AG04449 (cell line): ENCODE results near the gene VSTM2B.
"Not testable (repeated sequence)": the region's sequence is repeated elsewhere in the genome, so short reads cannot be mapped to it uniquely, and the experiment has no call there.

Experiments
- CTCF ChIA-PET: fragments of 350-600 bp; formaldehyde crosslinking; extraction: SDS; loops from one replicate; lab custom pipeline; 2021; ENCODE audit warnings: antibody characterized with exemption; lab: Yijun Ruan, JAX
- POLR2A ChIA-PET: fragments of 400-600, 350-600 bp; formaldehyde crosslinking; extraction: SDS; loops from one replicate; lab custom pipeline; 2020; ENCODE audit warnings: antibody characterized with exemption, inconsistent platforms; lab: Yijun Ruan, JAX
- DNase-seq: peaks from one replicate; pipeline ENCODE4 v3.0.0-alpha.2; 2010; ENCODE audit warnings: low read depth, low spot score
- H3K4me3 ChIP-seq: 2 replicates; pipeline ENCODE4 v1.5.1; 2011; ENCODE audit warnings: low read depth, mild to moderate bottlenecking, control low read depth, low read length
- CTCF ChIP-seq: IDR thresholded peaks from one replicate; pipeline ENCODE4 v1.5.1; 2011; ENCODE audit warnings: mild to moderate bottlenecking, moderate library complexity, low read length, control low read depth, inconsistent platforms; ENCODE audit not compliant: insufficient read depth; ENCODE audit errors: missing control alignments

VSTM2B gene

GRCh38 chr19:29480507-29480906, 45.3 kb upstream of the VSTM2B start:
- ChIA-PET POLR2A (no interaction called here), CTCF (no interaction called here)
- no peak for DNase-seq
- no peak for TF ChIP-seq CTCF
- H3K4me3 ChIP-seq: no peak overlapping the region

- CTCF ChIA-PET: no interaction called here
- H3K4me3 ChIP-seq: no peak overlapping the region
- DNase-seq: no peak
- POLR2A ChIA-PET: no interaction called here
- TF ChIP-seq CTCF: no peak
Observed at GRCh38 chr19:29482855-29483640, 42.7 kb upstream of the VSTM2B start.

- ChIA-PET CTCF (no interaction called here), POLR2A (no interaction called here)
- no peak overlapping the region for H3K4me3 ChIP-seq
- no peak for DNase-seq
- TF ChIP-seq CTCF: no peak
Observed at GRCh38 chr19:29483641-29483920, 42.2 kb upstream of the VSTM2B start.

- DNase-seq: no peak
- TF ChIP-seq CTCF: no peak
- H3K4me3 ChIP-seq: no peak overlapping the region
- POLR2A ChIA-PET: no interaction called here
- CTCF ChIA-PET: no interaction called here
Observed at GRCh38 chr19:29483944-29484581, 41.7 kb upstream of the VSTM2B start.

GRCh38 chr19:29484876-29485275, 40.9 kb upstream of the VSTM2B start:
- TF ChIP-seq CTCF: no peak
- H3K4me3 ChIP-seq: no peak overlapping the region
- CTCF ChIA-PET: no interaction called here
- no peak for DNase-seq
- POLR2A ChIA-PET: no interaction called here

GRCh38 chr19:29485293-29485692, 40.5 kb upstream of the VSTM2B start:
- H3K4me3 ChIP-seq: no peak overlapping the region
- no peak for TF ChIP-seq CTCF
- CTCF ChIA-PET: no interaction called here
- POLR2A ChIA-PET: no interaction called here
- no peak for DNase-seq

- POLR2A ChIA-PET, CTCF ChIA-PET, DNase-seq, H3K4me3 ChIP-seq: not testable (repeated sequence)
Observed at GRCh38 chr19:29486961-29487360, 38.8 kb upstream of the VSTM2B start.
